Mesenchymal stem cell (in vitro differentiated cells and primary cell): ENCODE measurements around the gene OGN.

Experiments used
- DNase-seq: peaks from one replicate; pipeline ENCODE4 v3.0.0-alpha.2; 2013
- H2AFZ ChIP-seq: one replicate; pipeline ENCODE4 v1.6.1; 2013; ENCODE audit warnings: low read depth, mild to moderate bottlenecking, control low read depth, inconsistent platforms, low read length, moderate library complexity
- H2AK5ac ChIP-seq: 2 replicates; pipeline ENCODE4 v1.6.1; 2013; ENCODE audit warnings: low read length, moderate library complexity, mild to moderate bottlenecking, inconsistent platforms; ENCODE audit not compliant: severe bottlenecking
- H2BK120ac ChIP-seq: one replicate; pipeline ENCODE4 v1.6.1; 2013; ENCODE audit warnings: low read depth, mild to moderate bottlenecking, inconsistent platforms, low read length, moderate library complexity
- H2BK12ac ChIP-seq, 2 experiments: one replicate each; pipeline ENCODE4 v1.6.1; 2013; ENCODE audit warnings: inconsistent platforms in 2 of 2, low read length in 2 of 2, mild to moderate bottlenecking in 2 of 2, moderate library complexity in 2 of 2, control low read depth in 1 of 2
- H2BK15ac ChIP-seq: one replicate; pipeline ENCODE4 v1.6.1; 2013; ENCODE audit warnings: mild to moderate bottlenecking, low read depth, inconsistent platforms; ENCODE audit not compliant: poor library complexity, severe bottlenecking
- H2BK5ac ChIP-seq: 2 replicates; pipeline ENCODE4 v1.6.1; 2013; ENCODE audit warnings: low read depth, mild to moderate bottlenecking, low read length, control low read depth, inconsistent platforms; ENCODE audit not compliant: poor library complexity, severe bottlenecking
- H3K14ac ChIP-seq, 2 experiments: one replicate each; pipeline ENCODE4 v1.6.1; 2013; ENCODE audit warnings: inconsistent platforms in 2 of 2, low read length in 2 of 2, control low read depth in 1 of 2, mild to moderate bottlenecking in 1 of 2, moderate library complexity in 1 of 2
- H3K18ac ChIP-seq, 2 experiments: one replicate each; pipeline ENCODE4 v1.6.1; 2013; ENCODE audit warnings: inconsistent platforms in 2 of 2, low read length in 2 of 2, control low read depth in 1 of 2, low read depth in 1 of 2, mild to moderate bottlenecking in 1 of 2
- H3K23ac ChIP-seq, 2 experiments: one replicate each; pipeline ENCODE4 v1.6.1; 2013; ENCODE audit warnings: inconsistent platforms in 2 of 2, low read length in 2 of 2, mild to moderate bottlenecking in 2 of 2, moderate library complexity in 2 of 2, control low read depth in 1 of 2
- H3K27ac ChIP-seq: 2 replicates; pipeline ENCODE4 v1.5.1; 2013; ENCODE audit warnings: mild to moderate bottlenecking, moderate library complexity, low read length, control low read depth, inconsistent platforms; ENCODE audit not compliant: poor library complexity, severe bottlenecking
- H3K27me3 ChIP-seq, 2 experiments: 2 replicates each; pipeline versions ENCODE4 v1.6.1 to v1.7.0; 2013; ENCODE audit warnings: low read length in 2 of 2, mild to moderate bottlenecking in 2 of 2, moderate library complexity in 2 of 2, control low read depth in 1 of 2, inconsistent platforms in 1 of 2; ENCODE audit not compliant: control insufficient read depth in 1 of 2, insufficient read depth in 1 of 2
- H3K36me3 ChIP-seq, 2 experiments: 2 replicates each; pipeline versions ENCODE4 v1.6.1 to v1.7.0; 2013; ENCODE audit warnings: low read length in 2 of 2, control low read depth in 1 of 2, inconsistent platforms in 1 of 2, low read depth in 1 of 2, mild to moderate bottlenecking in 1 of 2; ENCODE audit not compliant: insufficient read depth in 2 of 2, control insufficient read depth in 1 of 2
- H3K4ac ChIP-seq, 2 experiments: one replicate each; pipeline ENCODE4 v1.6.1; 2013; ENCODE audit warnings: inconsistent platforms in 2 of 2, low read length in 2 of 2, mild to moderate bottlenecking in 2 of 2, moderate library complexity in 2 of 2, control low read depth in 1 of 2, low read depth in 1 of 2
- H3K4me1 ChIP-seq: 2 replicates; pipeline ENCODE4 v1.6.1; 2013; ENCODE audit warnings: low read depth, low read length, control low read depth; ENCODE audit not compliant: control insufficient read depth, insufficient read depth
- H3K4me2 ChIP-seq: 2 replicates; pipeline ENCODE4 v1.6.1; 2013; ENCODE audit warnings: low read length, mild to moderate bottlenecking, inconsistent platforms; ENCODE audit not compliant: poor library complexity, severe bottlenecking
- H3K4me3 ChIP-seq, 2 experiments: 2 replicates each; pipeline versions ENCODE4 v1.5.1 to v1.7.0; 2013; ENCODE audit warnings: low read length in 2 of 2, mild to moderate bottlenecking in 2 of 2, control low read depth in 1 of 2, low read depth in 1 of 2; ENCODE audit not compliant: insufficient read depth in 1 of 2
- H3K79me1 ChIP-seq: replicated peaks from 2 replicates; pipeline ENCODE4 v1.6.1; 2013; ENCODE audit warnings: mild to moderate bottlenecking, control low read depth, low read length, inconsistent platforms; ENCODE audit not compliant: poor library complexity, severe bottlenecking
- H3K9ac ChIP-seq: 2 replicates; pipeline ENCODE4 v1.7.0; 2013; ENCODE audit warnings: mild to moderate bottlenecking, low read length, moderate library complexity
- H3K9me3 ChIP-seq: 2 replicates; pipeline ENCODE4 v1.7.0; 2013; ENCODE audit warnings: mild to moderate bottlenecking, low read length; ENCODE audit not compliant: control insufficient read depth
- H4K8ac ChIP-seq: one replicate; pipeline ENCODE4 v1.6.1; 2013; ENCODE audit warnings: inconsistent platforms, mild to moderate bottlenecking, low read length, moderate library complexity
- H4K91ac ChIP-seq: one replicate; pipeline ENCODE4 v1.6.1; 2013; ENCODE audit warnings: mild to moderate bottlenecking, low read length, inconsistent platforms
- WGBS: methylation state at CpG from one replicate; pipeline ENCODE4 v1.1.7; 2013; ENCODE audit warnings: mixed read lengths; 5-methylcytosine and 5-hydroxymethylcytosine counted together

The OGN gene

GRCh38 chr9:92432350-92432749 is 28.0 kb upstream of the OGN start:
- peak overlapping the region; percentile 64 for H3K9ac ChIP-seq
- H3K4me3 ChIP-seq: no peak overlapping the region
- no peak overlapping the region for H2AFZ ChIP-seq
- H3K36me3 ChIP-seq: no peaks in the 10 kb centered on the region
- no peak overlapping the region for H4K91ac ChIP-seq
- no peak overlapping the region for H3K18ac ChIP-seq
- H3K23ac ChIP-seq: no peak overlapping the region
- no peaks in the 10 kb centered on the region for H3K79me1 ChIP-seq
- H3K14ac ChIP-seq: no peak overlapping the region
- H4K8ac ChIP-seq: no peak overlapping the region
- H3K27ac ChIP-seq: no peak overlapping the region
- H2AK5ac ChIP-seq: no peak overlapping the region
- DNase-seq: no peak
- H2BK5ac ChIP-seq: no peak overlapping the region
- no peak overlapping the region for H3K4ac ChIP-seq
- no peaks in the 10 kb centered on the region for H3K27me3 ChIP-seq
- H3K4me1 ChIP-seq: no peaks in the 10 kb centered on the region
- H2BK12ac ChIP-seq: no peak overlapping the region
- no peak overlapping the region for H2BK120ac ChIP-seq
- H3K4me2 ChIP-seq: no peak overlapping the region
- H3K9me3 ChIP-seq: no peaks in the 10 kb centered on the region
- 94% methylated on average over 4 of the region's 5 CpGs for WGBS
- no peak overlapping the region for H2BK15ac ChIP-seq

DNA sequence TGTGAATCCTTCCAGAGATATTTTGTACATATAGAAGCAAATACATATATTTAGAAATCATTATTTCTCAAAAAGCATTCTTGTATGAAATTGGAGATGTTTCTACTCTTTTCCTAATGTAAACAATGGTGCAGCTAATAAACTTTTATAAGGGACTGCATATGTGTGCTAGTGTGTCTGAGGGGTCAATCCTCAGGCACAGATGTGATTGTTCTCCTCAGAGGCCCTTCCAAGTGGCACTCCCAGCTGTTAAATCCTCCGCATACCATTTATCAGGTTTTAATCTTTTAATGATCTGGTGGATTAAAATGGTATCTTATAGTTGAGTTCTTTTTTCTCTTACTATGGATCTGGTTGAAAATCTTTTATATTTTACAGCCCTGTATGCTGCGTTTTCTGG is 25.5 kb upstream of the OGN start:
- Histone ChIP-seq H3K4ac (no peak overlapping the region), H2BK120ac (no peak overlapping the region), H2BK12ac (no peak overlapping the region), H3K9me3 (no peaks in the 10 kb centered on the region), H4K91ac (no peak overlapping the region), H3K36me3 (no peaks in the 10 kb centered on the region), H3K79me1 (no peaks in the 10 kb centered on the region), H3K18ac (no peak overlapping the region), H3K4me3 (no peak overlapping the region), H2BK15ac (no peak overlapping the region), H2BK5ac (no peak overlapping the region), H3K14ac (no peak overlapping the region), H2AK5ac (no peak overlapping the region), H4K8ac (no peak overlapping the region), H3K9ac (no peak overlapping the region), H3K27ac (no peak overlapping the region), H3K4me2 (no peak overlapping the region), H2AFZ (no peak overlapping the region), H3K23ac (no peak overlapping the region), H3K27me3 (no peaks in the 10 kb centered on the region), H3K4me1 (no peaks in the 10 kb centered on the region)
- no peak for DNase-seq
- WGBS: no CpG with 5 or more reads among the region's 2 CpGs

- Histone ChIP-seq H3K4me3 (no peak overlapping the region), H2BK5ac (no peak overlapping the region), H4K91ac (no peak overlapping the region), H3K23ac (no peak overlapping the region), H3K9me3 (no peaks in the 10 kb centered on the region), H3K4me1 (no peaks in the 10 kb centered on the region), H3K4me2 (no peak overlapping the region), H2BK15ac (no peak overlapping the region), H3K4ac (no peak overlapping the region), H4K8ac (no peak overlapping the region), H3K14ac (no peak overlapping the region), H2BK120ac (no peak overlapping the region), H3K18ac (no peak overlapping the region), H2AK5ac (no peak overlapping the region), H3K9ac (peak overlapping the region; percentile 76), H3K79me1 (no peaks in the 10 kb centered on the region), H3K36me3 (no peaks in the 10 kb centered on the region), H3K27me3 (no peaks in the 10 kb centered on the region), H3K27ac (no peak overlapping the region), H2BK12ac (no peak overlapping the region), H2AFZ (no peak overlapping the region)
- no peak for DNase-seq
- 92% methylated on average over 5 of the region's 5 CpGs for WGBS
Measured at GRCh38 chr9:92426501-92427145, 22.2 kb upstream of the OGN start.

DNA sequence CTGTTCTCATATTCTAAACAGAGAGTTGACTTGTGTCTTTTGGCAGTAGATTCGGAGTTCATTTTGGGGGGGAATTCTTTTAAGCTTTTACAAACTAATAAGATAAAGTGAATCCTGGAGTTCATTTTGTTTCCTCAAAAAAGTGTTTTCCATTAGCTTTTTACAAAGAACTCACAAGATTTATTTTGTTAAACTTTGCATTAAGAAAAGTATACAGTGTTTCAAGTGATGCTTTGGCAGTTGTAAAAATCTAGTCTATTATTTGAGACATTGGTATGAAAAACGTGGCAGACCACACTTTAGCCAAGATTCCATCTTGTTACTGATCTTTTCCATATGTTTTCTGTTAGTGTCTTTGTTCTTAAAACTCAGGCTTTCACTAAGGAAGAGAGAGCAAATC is 21.1 kb upstream of the OGN start:
- H3K23ac ChIP-seq: no peak overlapping the region
- no peak overlapping the region for H2BK5ac ChIP-seq
- H2AK5ac ChIP-seq: no peak overlapping the region
- WGBS: no CpG with 5 or more reads among the region's 2 CpGs
- H3K4me1 ChIP-seq: no peaks in the 10 kb centered on the region
- H3K36me3 ChIP-seq: no peaks in the 10 kb centered on the region
- H2BK120ac ChIP-seq: no peak overlapping the region
- no peak overlapping the region for H3K18ac ChIP-seq
- H3K4me2 ChIP-seq: no peak overlapping the region
- DNase-seq: no peak
- no peak overlapping the region for H4K8ac ChIP-seq
- no peak overlapping the region for H2BK15ac ChIP-seq
- no peak overlapping the region for H4K91ac ChIP-seq
- peak overlapping the region; percentile 76 for H3K9ac ChIP-seq
- no peak overlapping the region for H3K27ac ChIP-seq
- no peak overlapping the region for H2BK12ac ChIP-seq
- no peaks in the 10 kb centered on the region for H3K79me1 ChIP-seq
- no peak overlapping the region for H3K4ac ChIP-seq
- H3K14ac ChIP-seq: no peak overlapping the region
- no peaks in the 10 kb centered on the region for H3K9me3 ChIP-seq
- H3K4me3 ChIP-seq: no peak overlapping the region
- no peak overlapping the region for H2AFZ ChIP-seq
- no peaks in the 10 kb centered on the region for H3K27me3 ChIP-seq
